SIG-M5 treated with dmso at 0.1 percent for 504 hours (cell line): ENCODE data around the gene HNRNPH3.

Source experiments
- DNase-seq: peaks from one replicate; lab custom pipeline; 2025; ENCODE audit not compliant: unreplicated experiment; lab: John Stamatoyannopoulos, UW

The HNRNPH3 gene

GRCh38 chr10:68371604-68372003 is 39.7 kb downstream of the HNRNPH3 start:
- DNase-seq, result no peak

DNA sequence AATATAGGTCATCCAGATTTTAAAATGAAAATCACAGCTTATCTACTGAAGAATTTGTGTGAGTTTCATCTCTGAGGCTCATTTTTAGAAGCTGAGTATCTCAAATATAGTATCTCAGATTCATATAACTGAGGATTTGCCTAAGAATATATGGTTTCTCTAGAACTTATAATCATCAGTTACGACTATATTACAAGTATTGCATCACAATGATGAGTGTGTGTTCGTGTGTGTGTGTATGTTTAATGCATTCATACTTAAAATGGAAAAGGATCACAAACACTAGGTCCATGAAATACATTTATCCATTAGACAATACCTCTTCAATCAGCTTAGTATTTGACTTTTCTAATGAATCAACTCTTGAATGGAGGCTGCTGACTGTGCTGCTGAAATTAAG is 53.9 kb downstream of the HNRNPH3 start:
- no peak for DNase-seq
